SH-SY5Y (cell line): ENCODE data around the gene BPI.

ENCODE experiments used
- GATA2 ChIP-seq: IDR thresholded peaks from 2 replicates; pipeline ENCODE4 v1.6.1; 2011; ENCODE audit warnings: mild to moderate bottlenecking, low read depth, low read length
- GATA3 ChIP-seq: IDR thresholded peaks from 2 replicates; pipeline ENCODE4 v1.6.1; 2011; ENCODE audit warnings: low read depth, mild to moderate bottlenecking, low read length, moderate library complexity

- TF ChIP-seq GATA2, result no peak
- no peak for TF ChIP-seq GATA3
Measured at GRCh38 chr20:38270869-38271605, 32.9 kb upstream of the BPI start.
